PC-9 (cell line): ENCODE measurements around the gene CD44. TPM values are rescaled to one million over a fixed set of nuclear protein-coding genes. Genes with fewer than 3 reads are reported as not detected.

Source experiments
- BruUV-seq: library from RNA; stranded (reverse); fragments of 400-500 nt; replicated peaks from 2 replicates; lab custom pipeline; 2021; lab: Mats Ljungman, UMichigan
- CTCF ChIA-PET: fragments of 300-600 bp; sonication (Branson Sonifier 250); formaldehyde crosslinking; loops from one replicate; lab custom pipeline; 2022; ENCODE audit warnings: antibody characterized with exemption; lab: Charles Lee
- POLR2A ChIA-PET: fragments of 300-600 bp; sonication (Branson Sonifier 250); formaldehyde crosslinking; loops from one replicate; lab custom pipeline; 2022; ENCODE audit warnings: antibody characterized with exemption; ENCODE audit not compliant: unreplicated experiment; lab: Charles Lee
- DNase-seq, 2 experiments: peaks; one replicate each; pipeline versions ENCODE4 v3.0.0 to v3.0.0-alpha.2; 2015 to 2022; ENCODE audit warnings: mixed read lengths in 1 of 2
- H2AFZ ChIP-seq: fragments of 200-600 bp; sonication (generic); 2 replicates; pipeline ENCODE4 v1.8.1; 2017; ENCODE audit warnings: antibody characterized with exemption
- H3F3A ChIP-seq: fragments of 200-600 bp; sonication (generic); 2 replicates; pipeline ENCODE4 v1.8.1; 2017; ENCODE audit warnings: antibody characterized with exemption, mild to moderate bottlenecking, low read depth; ENCODE audit not compliant: insufficient read depth
- H3K27ac ChIP-seq: fragments of 200-600 bp; sonication (generic); 2 replicates; pipeline ENCODE4 v1.6.1; 2016; ENCODE audit warnings: mixed run types
- H3K27me3 ChIP-seq: fragments of 200-600 bp; sonication (generic); 2 replicates; pipeline ENCODE4 v1.6.1; 2016; ENCODE audit warnings: low read depth, mixed run types; ENCODE audit not compliant: insufficient read depth
- H3K36me3 ChIP-seq: fragments of 200-600 bp; sonication (generic); 2 replicates; pipeline ENCODE4 v1.6.1; 2016; ENCODE audit warnings: low read depth, mixed run types
- H3K4me1 ChIP-seq: fragments of 200-600 bp; sonication (generic); replicated peaks from 2 replicates; pipeline ENCODE4 v1.6.1; 2016; ENCODE audit warnings: mixed run types; ENCODE audit not compliant: insufficient read depth
- H3K4me2 ChIP-seq: fragments of 200-600 bp; sonication (generic); 2 replicates; pipeline ENCODE4 v1.6.1; 2017; ENCODE audit warnings: mixed run types
- H3K4me3 ChIP-seq: fragments of 200-600 bp; sonication (generic); 2 replicates; pipeline ENCODE4 v1.6.1; 2016; ENCODE audit warnings: mixed run types
- H3K79me2 ChIP-seq: fragments of 200-600 bp; sonication (generic); 2 replicates; pipeline ENCODE4 v1.6.1; 2017; ENCODE audit warnings: low read depth, mixed run types
- H3K9me2 ChIP-seq: fragments of 200-600 bp; sonication (generic); 2 replicates; pipeline ENCODE4 v1.8.1; 2017; ENCODE audit warnings: mild to moderate bottlenecking; ENCODE audit not compliant: insufficient read depth
- H3K9me3 ChIP-seq: fragments of 200-600 bp; sonication (generic); 2 replicates; pipeline ENCODE4 v1.8.1; 2016; ENCODE audit warnings: low read depth; ENCODE audit not compliant: insufficient read depth
- H4K20me1 ChIP-seq: fragments of 200-600 bp; sonication (generic); 2 replicates; pipeline ENCODE4 v1.8.1; 2017; ENCODE audit not compliant: insufficient read depth
- EZH2 ChIP-seq: fragments of 200-600 bp; sonication (generic); IDR thresholded peaks from 2 replicates; pipeline ENCODE4 v1.8.0; 2017; ENCODE audit warnings: antibody characterized with exemption, low read depth
- intact Hi-C: fragments of 100-400 bp; cut with micrococcal nuclease; formaldehyde crosslinking; loops from one replicate; pipeline ENCODE4 v1.10.0; 2022; ENCODE audit not compliant: unreplicated experiment
- total RNA-seq: library from RNA; stranded (reverse); gene quantifications from 2 replicates; pipeline ENCODE4 v1.2.3, GENCODE V29; 2021
- TF ChIP-seq, protein P1 (sequence below): fragments of 200-600 bp; sonication (generic); conservative IDR thresholded peaks from 2 replicates; pipeline ENCODE4 v1.6.1; 2017; ENCODE audit warnings: mixed run types, antibody characterized with exemption, mild to moderate bottlenecking, moderate library complexity

CD44 gene
- total RNA-seq, 1 experiment from 2014 or later, result 775 TPM

- CTCF ChIA-PET, result no interaction called here
- Histone ChIP-seq H4K20me1 (no peaks in the 10 kb centered on the region), H3K27me3 (no peaks in the 10 kb centered on the region), H3K9me2 (no peaks in the 10 kb centered on the region), H3K79me2 (no peaks in the 10 kb centered on the region), H3K4me2 (no peak overlapping the region), H3K27ac (peak overlapping the region; percentile 6), H3K4me3 (no peak overlapping the region), H3K36me3 (peaks cover 88% of the 10 kb centered on the region), H2AFZ (no peak overlapping the region), H3F3A (peaks cover 97% of the 10 kb centered on the region), H3K9me3 (0 out of 2 replicates have a peak, but pooled peaks cover 3% of the 10 kb centered on the region), H3K4me1 (no peaks in the 10 kb centered on the region)
- BruUV-seq, result no TSS peak
- POLR2A ChIA-PET, result no interaction called here
- TF ChIP-seq EZH2, result no peak
- TF ChIP-seq, protein P1, sequence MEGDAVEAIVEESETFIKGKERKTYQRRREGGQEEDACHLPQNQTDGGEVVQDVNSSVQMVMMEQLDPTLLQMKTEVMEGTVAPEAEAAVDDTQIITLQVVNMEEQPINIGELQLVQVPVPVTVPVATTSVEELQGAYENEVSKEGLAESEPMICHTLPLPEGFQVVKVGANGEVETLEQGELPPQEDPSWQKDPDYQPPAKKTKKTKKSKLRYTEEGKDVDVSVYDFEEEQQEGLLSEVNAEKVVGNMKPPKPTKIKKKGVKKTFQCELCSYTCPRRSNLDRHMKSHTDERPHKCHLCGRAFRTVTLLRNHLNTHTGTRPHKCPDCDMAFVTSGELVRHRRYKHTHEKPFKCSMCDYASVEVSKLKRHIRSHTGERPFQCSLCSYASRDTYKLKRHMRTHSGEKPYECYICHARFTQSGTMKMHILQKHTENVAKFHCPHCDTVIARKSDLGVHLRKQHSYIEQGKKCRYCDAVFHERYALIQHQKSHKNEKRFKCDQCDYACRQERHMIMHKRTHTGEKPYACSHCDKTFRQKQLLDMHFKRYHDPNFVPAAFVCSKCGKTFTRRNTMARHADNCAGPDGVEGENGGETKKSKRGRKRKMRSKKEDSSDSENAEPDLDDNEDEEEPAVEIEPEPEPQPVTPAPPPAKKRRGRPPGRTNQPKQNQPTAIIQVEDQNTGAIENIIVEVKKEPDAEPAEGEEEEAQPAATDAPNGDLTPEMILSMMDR, result no peak
- peak in 1 of 2 experiments; percentile 57 for DNase-seq
- intact Hi-C loops, result no loop called here
These were observed 88.8 kb downstream of the CD44 start for GRCh38 chr11:35227576-35228327.

DNA sequence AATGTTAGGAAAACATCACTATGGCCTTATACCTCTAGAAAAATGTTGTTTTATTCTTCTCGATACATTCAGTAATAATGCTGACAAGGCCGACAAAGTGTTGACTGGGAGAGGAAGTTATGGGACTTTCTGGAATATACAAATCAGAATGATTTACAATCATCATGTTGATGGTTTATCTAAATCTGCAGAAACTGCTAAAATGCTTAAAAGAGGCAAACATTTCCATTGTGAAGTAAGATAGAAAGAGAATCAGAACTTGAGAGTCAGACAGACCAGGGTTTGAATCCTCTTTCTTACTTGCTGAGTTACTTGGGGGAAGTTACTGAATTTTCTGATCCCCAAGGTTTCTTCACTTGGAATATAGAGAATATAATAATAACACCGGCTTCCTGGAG, 89.4 kb downstream of the CD44 start:
- Histone ChIP-seq H3K79me2 (no peaks in the 10 kb centered on the region), H4K20me1 (no peaks in the 10 kb centered on the region), H3K9me3 (0 out of 2 replicates have a peak, but pooled peaks cover 5% of the 10 kb centered on the region), H3K27me3 (no peaks in the 10 kb centered on the region), H2AFZ (no peak overlapping the region), H3K4me3 (no peak overlapping the region), H3K36me3 (peaks cover 82% of the 10 kb centered on the region), H3F3A (peaks cover 97% of the 10 kb centered on the region), H3K27ac (no peak overlapping the region; the same call in 1 of the 2 replicates), H3K4me1 (no peaks in the 10 kb centered on the region), H3K9me2 (no peaks in the 10 kb centered on the region), H3K4me2 (no peak overlapping the region)
- no TSS peak for BruUV-seq
- DNase-seq, result no peak
- no peak for TF ChIP-seq EZH2
- TF ChIP-seq, protein P1, result no peak
- intact Hi-C loops, result no loop called here
- POLR2A ChIA-PET, result no interaction called here
- CTCF ChIA-PET, result no interaction called here

DNA sequence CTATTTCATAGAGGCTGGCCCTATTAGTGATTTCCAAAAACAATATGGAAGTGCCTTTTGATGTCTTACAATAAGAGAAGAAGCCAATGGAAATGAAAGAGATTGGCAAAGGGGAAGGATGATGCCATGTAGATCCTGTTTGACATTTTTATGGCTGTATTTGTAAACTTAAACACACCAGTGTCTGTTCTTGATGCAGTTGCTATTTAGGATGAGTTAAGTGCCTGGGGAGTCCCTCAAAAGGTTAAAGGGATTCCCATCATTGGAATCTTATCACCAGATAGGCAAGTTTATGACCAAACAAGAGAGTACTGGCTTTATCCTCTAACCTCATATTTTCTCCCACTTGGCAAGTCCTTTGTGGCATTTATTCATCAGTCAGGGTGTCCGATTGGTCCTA, 91.4 kb downstream of the CD44 start:
- BruUV-seq, result no TSS peak

More for the DNA sequence above, 91.4 kb downstream of the CD44 start:
- no peak for DNase-seq
- no peak overlapping the region for H3K27ac ChIP-seq
- H3K9me2 ChIP-seq, result no peaks in the 10 kb centered on the region
- peaks cover 6% of the 10 kb centered on the region for H3K4me1 ChIP-seq
- POLR2A ChIA-PET, result interaction anchor here (0.7 kb wide), 1 partner anchor 193 kb away, joined by 6 read pairs; no protein-coding TSS in a partner anchor
- no peaks in the 10 kb centered on the region for H3K27me3 ChIP-seq
- intact Hi-C loops, result no loop called here
- CTCF ChIA-PET, result no interaction called here
- no peaks in the 10 kb centered on the region for H4K20me1 ChIP-seq
- no peak for TF ChIP-seq EZH2
- TF ChIP-seq, protein P1, result no peak
- H3K36me3 ChIP-seq, result peaks cover 62% of the 10 kb centered on the region
- peaks cover 87% of the 10 kb centered on the region for H3F3A ChIP-seq
- H3K4me3 ChIP-seq, result no peak overlapping the region
- H3K4me2 ChIP-seq, result no peak overlapping the region
- H3K9me3 ChIP-seq, result 0 out of 2 replicates have a peak, but pooled peaks cover 5% of the 10 kb centered on the region
- H2AFZ ChIP-seq, result no peak overlapping the region
- H3K79me2 ChIP-seq, result no peaks in the 10 kb centered on the region
